HCT116 (cell line): ENCODE measurements around the gene STK25. TPM values are rescaled to one million over a fixed set of nuclear protein-coding genes. Genes with fewer than 3 reads are reported as not detected.
"Not testable (repeated sequence)": the region's sequence is repeated elsewhere in the genome, so short reads cannot be mapped to it uniquely, and the experiment has no call there.

ENCODE experiments used
- ATAC-seq: fragments of 200-7000 bp; cut with Tn5 transposase; 2 replicates; pipeline ENCODE4 v1.9.1; 2020; ENCODE audit warnings: mild to moderate bottlenecking, moderate library complexity
- BruUV-seq: library from RNA; stranded (reverse); fragments of 400-500 nt; replicated peaks from 2 replicates; lab custom pipeline; 2021; lab: Mats Ljungman, UMichigan
- CTCF ChIA-PET: fragments of 300-600 bp; sonication (Branson Sonifier 250); formaldehyde crosslinking; loops from one replicate; lab custom pipeline; 2021; ENCODE audit warnings: antibody characterized with exemption; lab: Charles Lee
- POLR2A ChIA-PET: fragments of 300-600, 350-600 bp; sonication (Branson Sonifier 250); formaldehyde crosslinking; loops from one replicate; lab custom pipeline; 2021; ENCODE audit warnings: antibody characterized with exemption; lab: Charles Lee
- RAD21 ChIA-PET, 2 experiments: fragments of 300-600 bp; sonication (Branson Sonifier 250); formaldehyde crosslinking; loops; one replicate each; lab custom pipeline; 2023; ENCODE audit warnings: low total read pairs in 2 of 2; ENCODE audit not compliant: uncharacterized antibody in 2 of 2, unreplicated experiment in 2 of 2, low non-redundant PET in 1 of 2; lab: Charles Lee
- DNase-seq: peaks from one replicate; pipeline ENCODE4 v3.0.0-alpha.2; 2010; ENCODE audit warnings: low read depth, low spot score
- H2AFZ ChIP-seq: fragments of 200-600 bp; shearing (Covaris generic), sonication (generic); 2 replicates; pipeline ENCODE4 v1.6.1; 2017; ENCODE audit warnings: low read depth, mixed run types, mixed read lengths, antibody characterized with exemption, low read length; ENCODE audit not compliant: poor library complexity, severe bottlenecking
- H3K27ac ChIP-seq: 2 replicates; pipeline ENCODE4 v1.5.1; 2012; ENCODE audit warnings: low read depth, low read length
- H3K27me3 ChIP-seq: fragments of 200-600 bp; sonication (generic); 2 replicates; pipeline ENCODE4 v1.6.1; 2016; ENCODE audit warnings: mixed run types, low read length, mixed read lengths; ENCODE audit not compliant: insufficient read depth
- H3K36me3 ChIP-seq, 2 experiments: fragments of 200-500 bp in 1 of 2; fragments of 200-600 bp in 1 of 2; sonication (Bioruptor generic) in 1 of 2; sonication (generic) in 1 of 2; 2 replicates each; pipeline versions ENCODE4 v1.5.1 to v1.6.1; 2014 to 2016; ENCODE audit warnings: low read length in 2 of 2, inconsistent platforms in 1 of 2, mixed read lengths in 1 of 2, mixed run types in 1 of 2; ENCODE audit not compliant: insufficient read depth in 2 of 2, control insufficient read depth in 1 of 2
- H3K4me1 ChIP-seq, 2 experiments: fragments of 200-600 bp in 1 of 2; sonication (generic) in 1 of 2; 2 replicates each; pipeline versions ENCODE4 v1.5.1 to v1.6.1; 2012 to 2017; ENCODE audit warnings: low read length in 2 of 2, inconsistent platforms in 1 of 2, mild to moderate bottlenecking in 1 of 2, mixed read lengths in 1 of 2, mixed run types in 1 of 2, moderate library complexity in 1 of 2; ENCODE audit not compliant: insufficient read depth in 2 of 2, control insufficient read depth in 1 of 2
- H3K4me2 ChIP-seq: fragments of 200-600 bp; sonication (generic); 2 replicates; pipeline ENCODE4 v1.6.1; 2017; ENCODE audit warnings: mixed run types, low read length, mixed read lengths
- H3K4me3 ChIP-seq, 2 experiments: fragments of 200-600 bp in 1 of 2; sonication (generic) in 1 of 2; replicated peaks in 1 of 2; 2 replicates each; pipeline ENCODE4 v1.5.1; 2011 to 2016; ENCODE audit warnings: low read length in 2 of 2, control low read depth in 1 of 2, low read depth in 1 of 2, mild to moderate bottlenecking in 1 of 2, mixed read lengths in 1 of 2, mixed run types in 1 of 2
- H3K79me2 ChIP-seq: fragments of 200-600 bp; sonication (generic); 2 replicates; pipeline ENCODE4 v1.6.1; 2017; ENCODE audit warnings: mild to moderate bottlenecking, mixed run types, low read length, moderate library complexity, mixed read lengths; ENCODE audit not compliant: insufficient read depth
- H3K9ac ChIP-seq: fragments of 200-600 bp; sonication (generic); 2 replicates; pipeline ENCODE4 v1.6.1; 2016; ENCODE audit warnings: low read length, mixed read lengths
- H3K9me2 ChIP-seq: fragments of 200-600 bp; sonication (generic), shearing (Covaris generic); 2 replicates; pipeline ENCODE4 v1.6.1; 2017; ENCODE audit warnings: mixed run types, mild to moderate bottlenecking, moderate library complexity; ENCODE audit not compliant: insufficient read depth
- H3K9me3 ChIP-seq, 2 experiments: fragments of 200-500 bp in 1 of 2; fragments of 200-600 bp in 1 of 2; sonication (Bioruptor generic) in 1 of 2; sonication (generic) in 1 of 2; 2 replicates each; pipeline ENCODE4 v1.6.1; 2014 to 2017; ENCODE audit warnings: low read length in 2 of 2, mixed read lengths in 2 of 2, inconsistent platforms in 1 of 2, low read depth in 1 of 2, mild to moderate bottlenecking in 1 of 2, mixed run types in 1 of 2, moderate library complexity in 1 of 2; ENCODE audit not compliant: control insufficient read depth in 1 of 2, insufficient read depth in 1 of 2
- H4K20me1 ChIP-seq: fragments of 200-600 bp; sonication (generic), shearing (Covaris generic); 2 replicates; pipeline ENCODE4 v1.6.1; 2017; ENCODE audit warnings: mixed run types, mild to moderate bottlenecking, moderate library complexity; ENCODE audit not compliant: insufficient read depth
- CBX3 ChIP-seq: IDR thresholded peaks from 2 replicates; pipeline ENCODE4 v1.6.1; 2012; ENCODE audit warnings: low read depth
- ELF1 ChIP-seq: IDR thresholded peaks from 2 replicates; pipeline ENCODE4 v1.6.1; 2012; ENCODE audit warnings: low read depth, borderline replicate concordance
- EZH2 ChIP-seq: fragments of 200-600 bp; sonication (generic); IDR thresholded peaks from 2 replicates; pipeline ENCODE4 v1.6.1; 2017; ENCODE audit warnings: antibody characterized with exemption, mixed run types
- EZH2phosphoT487 ChIP-seq: fragments of 200-600 bp; IDR thresholded peaks from 2 replicates; pipeline ENCODE4 v1.6.1; 2018; ENCODE audit warnings: antibody characterized with exemption, borderline replicate concordance
- JUND ChIP-seq: IDR thresholded peaks from 2 replicates; pipeline ENCODE4 v1.6.1; 2012
- SIN3A ChIP-seq: IDR thresholded peaks from 2 replicates; pipeline ENCODE4 v1.6.1; 2012; ENCODE audit warnings: low read depth
- SP1 ChIP-seq: IDR thresholded peaks from 2 replicates; pipeline ENCODE4 v1.6.1; 2012; ENCODE audit warnings: low read depth
- YY1 ChIP-seq: IDR thresholded peaks from 2 replicates; pipeline ENCODE4 v1.6.1; 2011; ENCODE audit warnings: low read length, low read depth, moderate library complexity, mild to moderate bottlenecking; ENCODE audit not compliant: insufficient replicate concordance; ENCODE audit errors: extremely low read depth
- intact Hi-C: fragments of 100-400 bp; cut with micrococcal nuclease; formaldehyde crosslinking; loops from 2 replicates; pipeline ENCODE4 v1.10.0; 2022
- total RNA-seq: library from RNA; stranded (reverse); gene quantifications from one replicate; pipeline ENCODE4 v1.2.1, GENCODE V29; 2021; ENCODE audit not compliant: unreplicated experiment
- TF ChIP-seq, protein P1 (sequence below): IDR thresholded peaks from 2 replicates; pipeline ENCODE4 v1.6.1; 2012; ENCODE audit warnings: low read depth
- TF ChIP-seq, protein P2 (sequence below), 3 experiments: fragments of 200-600 bp in 1 of 3; sonication (generic) in 1 of 3; IDR thresholded peaks in 2 of 3; conservative IDR thresholded peaks in 1 of 3; 2 replicates each; pipeline ENCODE4 v1.5.1; 2012 to 2017; ENCODE audit warnings: low read depth in 2 of 3, low read length in 2 of 3, antibody characterized with exemption in 1 of 3, borderline replicate concordance in 1 of 3, control low read depth in 1 of 3, mild to moderate bottlenecking in 1 of 3, mixed read lengths in 1 of 3, mixed run types in 1 of 3, moderate library complexity in 1 of 3; ENCODE audit not compliant: insufficient read depth in 1 of 3
- TF ChIP-seq, protein P3 (sequence below): IDR thresholded peaks from 2 replicates; pipeline ENCODE4 v1.6.1; 2011; ENCODE audit warnings: mild to moderate bottlenecking, low read length, moderate library complexity; ENCODE audit not compliant: insufficient replicate concordance; ENCODE audit errors: extremely low read depth

Gene STK25
- total RNA-seq, 1 experiment from 2014 or later, result 160 TPM

DNA sequence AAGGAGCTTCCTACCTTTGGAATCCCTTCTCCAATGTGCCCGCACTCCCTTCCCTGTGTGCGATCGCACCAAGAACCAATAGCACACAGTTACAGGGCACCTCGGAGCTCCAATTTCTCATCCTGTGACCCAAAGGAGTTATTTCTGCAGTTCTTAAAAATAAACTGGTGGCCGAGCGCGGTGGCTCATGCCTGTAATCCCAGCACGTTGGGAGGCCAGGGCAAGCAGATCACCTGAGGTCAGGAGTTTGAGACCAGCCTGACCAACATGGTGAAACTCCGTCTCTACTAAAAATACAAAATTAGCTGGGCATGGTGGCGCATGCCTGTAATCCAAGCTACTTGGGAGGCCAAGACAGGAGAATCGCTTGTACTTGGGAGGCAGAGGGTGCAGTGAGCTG lies 2.1 kb downstream of the STK25 start:
- peaks cover 55% of the 10 kb centered on the region for H3K79me2 ChIP-seq
- H3K27ac ChIP-seq, H3K9ac ChIP-seq, H3K9me3 ChIP-seq, H3K4me3 ChIP-seq, H2AFZ ChIP-seq, H4K20me1 ChIP-seq, H3K27me3 ChIP-seq, RAD21 ChIA-PET, CTCF ChIA-PET, H3K36me3 ChIP-seq, H3K9me2 ChIP-seq, BruUV-seq, DNase-seq, ATAC-seq: not testable (repeated sequence)
- POLR2A ChIA-PET, result interaction anchor here (1.1 kb wide), 1 partner anchor 10 kb away, joined by 3 read pairs; no protein-coding TSS in a partner anchor
- intact Hi-C loops, result loop anchor here (5.0 kb wide), 2 partner anchors 131 to 149 kb away; partner anchors contain the start of genes ATG4B, FARP2 and THAP4
- peaks cover 12 to 24% of the 10 kb centered on the region in 2 experiments for H3K4me1 ChIP-seq
- H3K4me2 ChIP-seq, result peak overlapping the region; percentile 95; the same call in 1 of the 2 replicates

DNA sequence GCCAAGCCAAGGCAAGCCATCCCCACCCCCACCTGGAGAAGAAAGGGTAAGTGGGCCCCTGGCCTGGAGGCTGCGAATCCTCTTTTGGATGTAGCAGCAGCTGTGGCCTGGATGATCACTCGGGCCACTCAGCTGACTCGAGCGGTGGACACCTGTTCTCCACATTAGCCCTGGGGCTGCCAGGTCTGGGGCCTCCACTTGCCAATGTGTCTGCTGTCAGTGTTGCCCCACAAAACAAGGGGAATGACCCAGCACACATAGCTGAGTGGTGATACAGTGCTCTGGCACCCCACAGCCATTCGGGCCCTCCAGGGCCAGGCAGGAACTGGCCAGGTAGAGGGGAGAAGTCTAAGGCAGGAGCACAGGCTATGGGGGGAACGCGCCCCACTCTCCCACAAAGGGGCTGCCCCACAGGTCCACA lies 2.6 kb downstream of the STK25 start:
- Histone ChIP-seq H3K4me3 (no peak overlapping the region), H4K20me1 (no peaks in the 10 kb centered on the region), H3K27me3 (no peaks in the 10 kb centered on the region), H2AFZ (no peak overlapping the region), H3K9me3 (no peaks in the 10 kb centered on the region), H3K4me2 (no peak overlapping the region), H3K9ac (no peak overlapping the region), H3K4me1 (peaks cover 12 to 24% of the 10 kb centered on the region in 2 experiments), H3K27ac (no peak overlapping the region; the same call in 1 of the 2 replicates), H3K9me2 (no peaks in the 10 kb centered on the region), H3K36me3 (peaks cover 0 to 2% of the 10 kb centered on the region in 2 experiments; a peak in 1 of 4 replicates), H3K79me2 (peaks cover 60% of the 10 kb centered on the region)
- ATAC-seq (no peak), DNase-seq (no peak)
- ChIA-PET POLR2A (interaction anchor here (1.1 kb wide), 1 partner anchor 10 kb away, joined by 3 read pairs; no protein-coding TSS in a partner anchor), CTCF (no interaction called here), RAD21 (no interaction called here)
- intact Hi-C loops, result loop anchor here (5.0 kb wide), 2 partner anchors 132 to 148 kb away; partner anchors contain the start of genes ATG4B, FARP2 and THAP4
- no TSS peak for BruUV-seq
- TF ChIP-seq CBX3, result no peak
- no peak for TF ChIP-seq EZH2
- TF ChIP-seq, protein P1, sequence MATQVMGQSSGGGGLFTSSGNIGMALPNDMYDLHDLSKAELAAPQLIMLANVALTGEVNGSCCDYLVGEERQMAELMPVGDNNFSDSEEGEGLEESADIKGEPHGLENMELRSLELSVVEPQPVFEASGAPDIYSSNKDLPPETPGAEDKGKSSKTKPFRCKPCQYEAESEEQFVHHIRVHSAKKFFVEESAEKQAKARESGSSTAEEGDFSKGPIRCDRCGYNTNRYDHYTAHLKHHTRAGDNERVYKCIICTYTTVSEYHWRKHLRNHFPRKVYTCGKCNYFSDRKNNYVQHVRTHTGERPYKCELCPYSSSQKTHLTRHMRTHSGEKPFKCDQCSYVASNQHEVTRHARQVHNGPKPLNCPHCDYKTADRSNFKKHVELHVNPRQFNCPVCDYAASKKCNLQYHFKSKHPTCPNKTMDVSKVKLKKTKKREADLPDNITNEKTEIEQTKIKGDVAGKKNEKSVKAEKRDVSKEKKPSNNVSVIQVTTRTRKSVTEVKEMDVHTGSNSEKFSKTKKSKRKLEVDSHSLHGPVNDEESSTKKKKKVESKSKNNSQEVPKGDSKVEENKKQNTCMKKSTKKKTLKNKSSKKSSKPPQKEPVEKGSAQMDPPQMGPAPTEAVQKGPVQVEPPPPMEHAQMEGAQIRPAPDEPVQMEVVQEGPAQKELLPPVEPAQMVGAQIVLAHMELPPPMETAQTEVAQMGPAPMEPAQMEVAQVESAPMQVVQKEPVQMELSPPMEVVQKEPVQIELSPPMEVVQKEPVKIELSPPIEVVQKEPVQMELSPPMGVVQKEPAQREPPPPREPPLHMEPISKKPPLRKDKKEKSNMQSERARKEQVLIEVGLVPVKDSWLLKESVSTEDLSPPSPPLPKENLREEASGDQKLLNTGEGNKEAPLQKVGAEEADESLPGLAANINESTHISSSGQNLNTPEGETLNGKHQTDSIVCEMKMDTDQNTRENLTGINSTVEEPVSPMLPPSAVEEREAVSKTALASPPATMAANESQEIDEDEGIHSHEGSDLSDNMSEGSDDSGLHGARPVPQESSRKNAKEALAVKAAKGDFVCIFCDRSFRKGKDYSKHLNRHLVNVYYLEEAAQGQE, result no peak
- TF ChIP-seq ELF1, result no peak
- TF ChIP-seq, protein P2, sequence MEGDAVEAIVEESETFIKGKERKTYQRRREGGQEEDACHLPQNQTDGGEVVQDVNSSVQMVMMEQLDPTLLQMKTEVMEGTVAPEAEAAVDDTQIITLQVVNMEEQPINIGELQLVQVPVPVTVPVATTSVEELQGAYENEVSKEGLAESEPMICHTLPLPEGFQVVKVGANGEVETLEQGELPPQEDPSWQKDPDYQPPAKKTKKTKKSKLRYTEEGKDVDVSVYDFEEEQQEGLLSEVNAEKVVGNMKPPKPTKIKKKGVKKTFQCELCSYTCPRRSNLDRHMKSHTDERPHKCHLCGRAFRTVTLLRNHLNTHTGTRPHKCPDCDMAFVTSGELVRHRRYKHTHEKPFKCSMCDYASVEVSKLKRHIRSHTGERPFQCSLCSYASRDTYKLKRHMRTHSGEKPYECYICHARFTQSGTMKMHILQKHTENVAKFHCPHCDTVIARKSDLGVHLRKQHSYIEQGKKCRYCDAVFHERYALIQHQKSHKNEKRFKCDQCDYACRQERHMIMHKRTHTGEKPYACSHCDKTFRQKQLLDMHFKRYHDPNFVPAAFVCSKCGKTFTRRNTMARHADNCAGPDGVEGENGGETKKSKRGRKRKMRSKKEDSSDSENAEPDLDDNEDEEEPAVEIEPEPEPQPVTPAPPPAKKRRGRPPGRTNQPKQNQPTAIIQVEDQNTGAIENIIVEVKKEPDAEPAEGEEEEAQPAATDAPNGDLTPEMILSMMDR (IDR thresholded peaks at IDR 0.05 in 2 of 3, conservative IDR thresholded peaks at IDR 0.05 in 1 of 3; ENCODE audit: borderline replicate concordance in 1 of 3, insufficient read depth in 1 of 3, low read depth in 2 of 3, low read length in 2 of 3), result no peak
- no peak for TF ChIP-seq SP1
- TF ChIP-seq, protein P3, sequence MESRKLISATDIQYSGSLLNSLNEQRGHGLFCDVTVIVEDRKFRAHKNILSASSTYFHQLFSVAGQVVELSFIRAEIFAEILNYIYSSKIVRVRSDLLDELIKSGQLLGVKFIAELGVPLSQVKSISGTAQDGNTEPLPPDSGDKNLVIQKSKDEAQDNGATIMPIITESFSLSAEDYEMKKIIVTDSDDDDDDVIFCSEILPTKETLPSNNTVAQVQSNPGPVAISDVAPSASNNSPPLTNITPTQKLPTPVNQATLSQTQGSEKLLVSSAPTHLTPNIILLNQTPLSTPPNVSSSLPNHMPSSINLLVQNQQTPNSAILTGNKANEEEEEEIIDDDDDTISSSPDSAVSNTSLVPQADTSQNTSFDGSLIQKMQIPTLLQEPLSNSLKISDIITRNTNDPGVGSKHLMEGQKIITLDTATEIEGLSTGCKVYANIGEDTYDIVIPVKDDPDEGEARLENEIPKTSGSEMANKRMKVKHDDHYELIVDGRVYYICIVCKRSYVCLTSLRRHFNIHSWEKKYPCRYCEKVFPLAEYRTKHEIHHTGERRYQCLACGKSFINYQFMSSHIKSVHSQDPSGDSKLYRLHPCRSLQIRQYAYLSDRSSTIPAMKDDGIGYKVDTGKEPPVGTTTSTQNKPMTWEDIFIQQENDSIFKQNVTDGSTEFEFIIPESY, result no peak
- TF ChIP-seq JUND, result no peak
- no peak for TF ChIP-seq SIN3A
- TF ChIP-seq YY1, result no peak
- no peak for TF ChIP-seq EZH2phosphoT487
